Right lobe of liver (tissue), 6 donors: Measurements from ENCODE around the gene BIN1. TPM values are rescaled to one million over a fixed set of nuclear protein-coding genes. Genes with fewer than 3 reads are reported as not detected.

ENCODE experiments used
- ATAC-seq, 4 donors: fragments of 200-7000 bp; cut with Tn5 transposase; one replicate each; pipeline ENCODE4 v1.9.1; 2020; ENCODE audit warnings: mild to moderate bottlenecking in 4 of 4, moderate library complexity in 4 of 4
- DNase-seq, 3 donors: peaks; one replicate each; pipeline ENCODE4 v3.0.0-alpha.2; 2020
- H3K27ac ChIP-seq, 3 donors: fragments of 200-600 bp; one replicate each; pipeline ENCODE4 v1.8.0; 2022
- H3K27me3 ChIP-seq, 2 donors: fragments of 200-600 bp; one replicate each; pipeline ENCODE4 v1.8.0; 2022
- H3K36me3 ChIP-seq, 4 donors: fragments of 200-600 bp; sonication (generic) in 1 of 4; one replicate each; pipeline versions ENCODE4 v1.5.1 to v1.8.0; 2017 to 2022; ENCODE audit warnings: control low read depth in 1 of 4
- H3K4me1 ChIP-seq, 4 donors: fragments of 200-600 bp; sonication (generic) in 1 of 4; one replicate each; pipeline versions ENCODE4 v1.5.1 to v1.8.0; 2017 to 2022; ENCODE audit warnings: control low read depth in 1 of 4
- H3K4me3 ChIP-seq, 3 donors: fragments of 200-600 bp; one replicate each; pipeline ENCODE4 v1.8.0; 2022
- H3K9me3 ChIP-seq, 4 donors: fragments of 200-600 bp; sonication (generic) in 1 of 4; one replicate each; pipeline versions ENCODE4 v1.5.1 to v1.8.0; 2017 to 2022; ENCODE audit warnings: control low read depth in 1 of 4
- POLR2A ChIP-seq: fragments of 450-650 bp; IDR thresholded peaks from one replicate; pipeline ENCODE4 v1.6.1; 2017; ENCODE audit warnings: antibody characterized with exemption, mild to moderate bottlenecking
- WGBS: methylation state at CpG from one replicate; pipeline ENCODE4 v1.1.6; 2018; ENCODE audit warnings: low coverage, low lambda C conversion rate; ENCODE audit not compliant: insufficient coverage; ENCODE audit errors: missing lambda C conversion rate; 5-methylcytosine and 5-hydroxymethylcytosine counted together
- intact Hi-C, 2 donors: fragments of 100-400 bp; cut with DNase I; formaldehyde crosslinking; loops; one replicate each; pipeline versions ENCODE4 v1.11.2 to v1.14.1; 2022
- total RNA-seq, 6 experiments: library from RNA; depleted of rRNA in 2 of 6; stranded (reverse); fragments of >200 nt in 2 of 6; fragmentation: NEBNext Ultra II Directional in 3 of 6; extraction: Animal tissue kit (Norgen Biotek cat#: 25700) in 3 of 6; gene quantifications; one replicate each; pipeline versions ENCODE4 v1.1.0 to v1.2.4, GENCODE V29; 2016 to 2023
- TF ChIP-seq, protein P1 (sequence below), 4 donors: fragments of 200-600 bp in 3 of 4; fragments of 450-650 bp in 1 of 4; IDR thresholded peaks; one replicate each; pipeline versions ENCODE4 v1.5.1 to v1.8.0; 2016 to 2022; ENCODE audit warnings: antibody characterized with exemption in 4 of 4, mild to moderate bottlenecking in 2 of 4
- donor health status: DM: no; HTN: yes; CAD: no.
- donor health status: DM: no; HTN: no; CAD: no.
- donor health status: DM: no; HTN: no; CAD: no.
- donor health status: DM: no; HTN: yes; CAD: no.
- donor health status: DM: no; HTN: yes; CAD: no.

Gene BIN1
- total RNA-seq, 6 experiments from 2014 or later: 20.4 to 30.8 (median 26.3) TPM

DNA sequence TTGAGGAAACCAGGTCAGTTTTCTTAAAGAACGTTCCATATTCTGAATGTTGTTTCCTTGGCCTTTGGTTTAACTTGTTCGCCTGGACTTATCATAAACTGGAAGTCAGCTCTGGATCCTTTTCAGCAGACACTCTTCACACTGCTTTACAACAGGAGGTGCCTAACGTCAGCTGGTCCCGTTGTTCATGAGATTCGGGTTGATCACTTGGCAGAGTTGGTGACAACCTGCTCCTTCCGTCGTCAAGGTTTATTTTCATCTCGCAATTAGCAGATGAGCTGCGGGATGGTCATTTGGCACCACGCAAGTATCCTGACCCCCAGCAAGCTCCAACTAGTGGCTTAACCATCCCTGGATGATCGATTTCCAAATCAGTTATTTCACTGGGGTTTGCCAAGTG is 23.0 kb upstream of the BIN1 start:
- Histone ChIP-seq H3K27ac (no peak overlapping the region), H3K36me3 (no peaks in the 10 kb centered on the region), H3K27me3 (no peaks in the 10 kb centered on the region), H3K9me3 (no peaks in the 10 kb centered on the region), H3K4me1 (peaks cover 0 to 10% (median 3%) of the 10 kb centered on the region in 4 donors), H3K4me3 (no peak overlapping the region)
- intact Hi-C loops: no loop called here
- ATAC-seq (no peak), DNase-seq (no peak)
- TF ChIP-seq POLR2A: no peak
- TF ChIP-seq, protein P1, sequence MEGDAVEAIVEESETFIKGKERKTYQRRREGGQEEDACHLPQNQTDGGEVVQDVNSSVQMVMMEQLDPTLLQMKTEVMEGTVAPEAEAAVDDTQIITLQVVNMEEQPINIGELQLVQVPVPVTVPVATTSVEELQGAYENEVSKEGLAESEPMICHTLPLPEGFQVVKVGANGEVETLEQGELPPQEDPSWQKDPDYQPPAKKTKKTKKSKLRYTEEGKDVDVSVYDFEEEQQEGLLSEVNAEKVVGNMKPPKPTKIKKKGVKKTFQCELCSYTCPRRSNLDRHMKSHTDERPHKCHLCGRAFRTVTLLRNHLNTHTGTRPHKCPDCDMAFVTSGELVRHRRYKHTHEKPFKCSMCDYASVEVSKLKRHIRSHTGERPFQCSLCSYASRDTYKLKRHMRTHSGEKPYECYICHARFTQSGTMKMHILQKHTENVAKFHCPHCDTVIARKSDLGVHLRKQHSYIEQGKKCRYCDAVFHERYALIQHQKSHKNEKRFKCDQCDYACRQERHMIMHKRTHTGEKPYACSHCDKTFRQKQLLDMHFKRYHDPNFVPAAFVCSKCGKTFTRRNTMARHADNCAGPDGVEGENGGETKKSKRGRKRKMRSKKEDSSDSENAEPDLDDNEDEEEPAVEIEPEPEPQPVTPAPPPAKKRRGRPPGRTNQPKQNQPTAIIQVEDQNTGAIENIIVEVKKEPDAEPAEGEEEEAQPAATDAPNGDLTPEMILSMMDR (IDR thresholded peaks at IDR 0.05): no peak
- WGBS: 64% methylated on average over 8 of the region's 11 CpGs

DNA sequence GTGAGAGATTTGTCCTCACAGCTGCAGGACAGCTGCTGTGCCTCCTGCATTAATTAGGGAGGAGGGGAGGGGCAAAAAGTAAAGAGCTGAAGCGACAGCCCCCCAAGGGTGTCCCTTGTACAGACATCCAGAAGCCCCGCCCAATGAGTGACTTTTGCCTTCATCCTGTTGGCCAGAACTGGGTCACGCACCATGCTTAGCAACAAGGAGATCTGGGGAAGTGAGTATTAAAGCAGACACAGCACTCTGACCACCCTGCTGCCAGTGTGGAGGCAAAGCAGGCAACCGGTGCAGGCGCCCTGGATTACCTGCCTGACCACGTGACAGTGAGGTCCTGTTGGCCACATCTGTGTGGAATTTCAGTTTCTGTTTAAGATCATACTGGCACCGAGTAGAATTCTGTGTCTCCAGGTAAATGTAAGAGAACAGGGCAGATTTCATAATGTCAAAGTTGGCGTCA is 21.5 kb upstream of the BIN1 start:
- WGBS: 28% methylated on average over 8 of the region's 8 CpGs
- peak overlapping the region in 2 of 3 donors; percentile 37 to 41 for H3K27ac ChIP-seq

DNA sequence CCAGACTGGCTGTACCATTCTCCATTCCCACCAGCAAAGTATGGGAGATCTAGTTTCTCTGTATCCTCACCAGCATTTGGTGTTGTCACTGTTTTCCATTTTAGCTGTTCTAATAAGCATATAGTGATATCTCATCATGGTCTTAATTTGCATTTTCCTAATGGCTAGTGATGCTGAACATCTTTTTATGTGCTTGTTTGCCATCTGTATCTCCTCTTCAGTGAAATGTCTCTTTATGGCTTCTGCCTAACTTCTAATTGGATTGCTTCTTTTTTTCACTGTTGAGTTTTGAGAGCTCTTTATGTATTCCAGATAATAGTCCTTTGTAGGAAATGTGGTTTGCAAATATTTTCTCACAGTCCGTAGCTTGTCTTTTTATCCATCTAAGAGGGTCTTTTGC is 18.9 kb upstream of the BIN1 start:
- intact Hi-C loops: no loop called here
- ATAC-seq (no peak), DNase-seq (no peak)
- Histone ChIP-seq H3K9me3 (no peaks in the 10 kb centered on the region), H3K4me1 (peaks cover 0 to 10% (median 3%) of the 10 kb centered on the region in 4 donors), H3K27me3 (no peaks in the 10 kb centered on the region), H3K36me3 (no peaks in the 10 kb centered on the region), H3K27ac (no peak overlapping the region), H3K4me3 (no peak overlapping the region)
- WGBS: 71% methylated on average over 1 of the region's 1 CpG
- TF ChIP-seq, protein P1 (IDR thresholded peaks at IDR 0.05): no peak
- no peak for TF ChIP-seq POLR2A

More for the DNA sequence above, 21.5 kb upstream of the BIN1 start:
- Histone ChIP-seq H3K9me3 (no peaks in the 10 kb centered on the region), H3K4me3 (peak overlapping the region in 2 of 3 donors; percentile 17 to 28), H3K4me1 (peaks cover 0 to 10% (median 3%) of the 10 kb centered on the region in 4 donors), H3K27me3 (no peaks in the 10 kb centered on the region), H3K36me3 (no peaks in the 10 kb centered on the region)
- DNase-seq (peak; percentile 68 to 85 (median 84)), ATAC-seq (peak; percentile 98 to 99 (median 98))
- intact Hi-C loops: no loop called here
- TF ChIP-seq POLR2A: no peak
- TF ChIP-seq, protein P1 (IDR thresholded peaks at IDR 0.05): no peak

DNA sequence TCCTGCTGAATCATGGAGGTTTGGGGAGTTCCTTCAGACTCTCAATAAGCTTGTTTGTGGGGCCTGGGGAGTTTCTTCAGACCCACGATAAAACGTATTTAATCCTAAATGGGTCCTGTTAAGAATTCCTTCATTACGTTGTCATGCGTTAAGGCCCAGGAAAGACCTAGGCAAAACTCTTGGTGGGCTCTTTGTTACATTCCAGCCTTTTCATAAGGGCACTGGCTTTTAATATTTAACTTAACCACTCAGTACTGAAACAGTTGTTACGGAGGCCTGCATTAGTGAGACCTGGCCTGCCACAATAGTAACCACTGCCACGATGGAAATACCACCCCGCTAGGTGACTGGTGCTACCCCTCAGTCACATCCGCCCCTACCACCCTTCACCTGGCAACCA is 17.5 kb upstream of the BIN1 start:
- H3K9me3 ChIP-seq: no peaks in the 10 kb centered on the region
- no peak overlapping the region for H3K27ac ChIP-seq
- no peak for ATAC-seq
- peaks cover 0 to 10% (median 3%) of the 10 kb centered on the region in 4 donors for H3K4me1 ChIP-seq
- intact Hi-C loops: no loop called here
- no peak overlapping the region for H3K4me3 ChIP-seq
- 79% methylated on average over 5 of the region's 8 CpGs for WGBS
- DNase-seq: no peak
- no peaks in the 10 kb centered on the region for H3K27me3 ChIP-seq
- H3K36me3 ChIP-seq: no peaks in the 10 kb centered on the region
- TF ChIP-seq, protein P1 (IDR thresholded peaks at IDR 0.05): no peak
- no peak for TF ChIP-seq POLR2A
